MM.1S (cell line): ENCODE data around the gene CASP12.

Source experiments
- CTCF ChIP-seq: fragments of 300-600 bp; sonication (generic); IDR thresholded peaks from 2 replicates; pipeline ENCODE4 v1.5.1; 2016; ENCODE audit warnings: antibody characterized with exemption, low read length, mixed read lengths
- EZH2 ChIP-seq: fragments of 300-600 bp; sonication (generic); optimal IDR thresholded peaks from 2 replicates; pipeline ENCODE3; 2017; ENCODE audit warnings: low read depth, mild to moderate bottlenecking, antibody characterized with exemption, low read length, mixed read lengths

- TF ChIP-seq CTCF (no peak), EZH2 (no peak)
Observed at GRCh38 chr11:104858882-104859775, 39.1 kb downstream of the CASP12 start.
